OCI-M2 (cell line): Measurements from ENCODE around the gene DNAJC18.
"Not testable (repeated sequence)": the region's sequence is repeated elsewhere in the genome, so short reads cannot be mapped to it uniquely, and the experiment has no call there.

ENCODE experiments used
- DNase-seq: peaks from one replicate; lab custom pipeline; 2025; ENCODE audit not compliant: unreplicated experiment; lab: John Stamatoyannopoulos, UW

The DNAJC18 gene

DNA sequence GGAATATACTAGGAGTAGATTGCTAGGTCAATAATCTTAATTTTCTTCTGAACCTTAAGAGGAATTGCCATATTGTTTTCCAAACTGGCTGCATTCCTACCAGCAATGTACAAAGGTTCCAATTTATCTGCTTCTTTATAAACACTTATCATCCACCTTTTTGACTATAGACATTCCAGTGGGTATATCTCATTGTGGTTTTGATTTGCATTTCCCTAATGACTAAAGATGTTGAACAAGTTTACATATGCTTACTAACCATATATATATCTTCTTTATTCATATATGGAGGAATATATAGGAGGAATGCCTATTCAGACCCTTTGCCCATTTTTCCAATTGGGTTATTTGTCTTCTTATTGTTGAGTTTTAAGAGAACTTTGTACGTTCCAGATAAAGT, 7.6 kb downstream of the DNAJC18 start:
- DNase-seq = no peak

- no peak for DNase-seq
These were observed 9.3 kb downstream of the DNAJC18 start for GRCh38 chr5:139430015-139430414.

GRCh38 chr5:139426203-139426885, 13.0 kb downstream of the DNAJC18 start:
- DNase-seq = no peak

DNA sequence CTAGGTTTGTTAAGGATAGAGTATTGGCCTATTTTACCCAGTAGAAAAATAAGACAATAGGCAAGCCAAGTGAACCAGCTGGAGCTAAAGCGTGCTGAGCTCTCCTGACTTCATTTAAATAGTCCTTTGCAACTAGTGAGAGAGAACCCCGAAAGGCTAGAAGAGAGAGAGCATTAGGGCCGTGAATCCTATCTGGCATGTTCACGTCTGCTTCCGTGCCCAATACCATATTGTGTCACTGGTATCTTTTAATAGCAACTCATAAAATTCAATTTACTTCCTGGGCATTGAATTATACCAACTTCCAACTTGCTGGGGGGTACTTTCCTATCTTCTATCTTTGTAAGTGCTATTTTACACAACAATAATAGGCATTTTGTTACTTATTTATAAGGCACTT, 13.8 kb downstream of the DNAJC18 start:
- DNase-seq = no peak

GRCh38 chr5:139422307-139422893, 16.9 kb downstream of the DNAJC18 start:
- peak; percentile 35 for DNase-seq

GRCh38 chr5:139419226-139420192, 19.8 kb downstream of the DNAJC18 start:
- DNase-seq = no peak

DNA sequence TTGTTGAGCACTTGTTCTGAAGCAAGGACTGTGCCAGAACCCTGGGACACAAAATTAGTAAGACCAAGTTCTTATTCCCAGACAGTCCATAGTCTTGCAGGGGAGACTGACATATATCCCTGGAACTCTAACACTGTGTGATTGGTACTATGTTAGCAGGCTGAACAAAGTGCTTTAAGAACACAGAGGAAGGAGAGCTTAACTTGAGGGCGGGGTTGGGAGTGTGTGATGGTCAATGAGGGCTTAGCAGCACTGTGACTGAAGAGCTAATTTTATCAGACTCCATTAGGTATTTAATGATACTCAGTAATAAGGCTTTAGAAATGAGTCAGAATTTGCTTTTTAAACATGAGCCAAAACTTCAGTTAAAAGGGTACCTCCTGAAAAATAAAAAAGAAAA, 20.5 kb downstream of the DNAJC18 start:
- no peak for DNase-seq

DNA sequence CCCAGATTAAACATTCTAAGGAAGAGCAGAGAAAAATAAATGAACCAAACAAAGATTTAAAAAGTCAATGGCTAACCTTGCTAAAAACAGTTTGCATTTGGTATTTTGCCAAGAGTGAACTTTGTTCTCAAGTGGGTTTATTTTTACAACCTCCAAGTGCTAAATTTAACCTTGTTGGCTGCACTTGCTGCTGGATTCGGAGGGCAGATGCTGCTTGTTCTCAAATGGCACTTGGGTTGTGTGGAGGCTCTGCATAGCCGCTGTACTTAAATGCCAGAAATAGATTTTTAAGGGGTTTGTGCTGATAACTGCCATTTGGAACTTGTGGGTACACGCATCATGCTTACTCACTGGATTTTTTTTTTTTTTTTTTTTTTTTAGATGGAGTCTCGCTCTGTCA, 22.1 kb downstream of the DNAJC18 start:
- DNase-seq = no peak

- no peak for DNase-seq
These were observed 22.7 kb downstream of the DNAJC18 start for GRCh38 chr5:139416651-139417050.

- DNase-seq = no peak
These were observed 23.5 kb downstream of the DNAJC18 start for GRCh38 chr5:139415869-139416268.

- DNase-seq = no peak
These were observed 24.0 kb downstream of the DNAJC18 start for GRCh38 chr5:139415221-139415861.

DNA sequence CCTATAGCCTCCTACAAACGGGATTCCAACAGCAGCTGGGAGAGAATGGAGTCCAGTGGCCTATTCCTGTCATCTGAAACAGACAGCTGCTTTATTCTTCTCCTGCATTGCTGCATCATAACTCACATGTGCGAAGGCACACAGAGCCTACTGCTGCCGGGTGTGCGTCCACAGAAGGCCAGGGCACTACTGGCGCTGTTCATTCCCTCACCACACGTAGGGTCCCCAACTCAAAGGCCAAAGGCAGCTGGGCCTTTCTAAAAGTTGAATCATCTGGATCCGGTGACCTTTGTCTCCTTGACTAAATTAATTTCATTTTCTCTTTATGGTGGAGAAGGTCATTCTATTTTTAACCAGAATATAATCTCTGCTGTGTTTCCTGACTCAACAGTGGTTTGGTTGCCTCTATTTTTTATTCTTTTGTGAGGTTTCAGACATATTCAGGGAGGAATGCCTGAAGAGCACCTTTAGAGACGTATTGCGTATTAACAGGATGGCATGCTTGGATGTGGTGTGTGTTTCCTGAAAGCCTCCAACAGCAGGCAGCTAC, 24.7 kb downstream of the DNAJC18 start:
- no peak for DNase-seq

GRCh38 chr5:139413963-139414362, 25.4 kb downstream of the DNAJC18 start:
- DNase-seq = no peak

GRCh38 chr5:139413153-139413552, 26.2 kb downstream of the DNAJC18 start:
- DNase-seq = no peak

GRCh38 chr5:139410993-139411828, 28.1 kb downstream of the DNAJC18 start:
- DNase-seq = no peak

GRCh38 chr5:139410121-139410992, 29.0 kb downstream of the DNAJC18 start:
- DNase-seq = no peak

GRCh38 chr5:139409116-139409515, 30.2 kb downstream of the DNAJC18 start:
- DNase-seq = not testable (repeated sequence)

DNA sequence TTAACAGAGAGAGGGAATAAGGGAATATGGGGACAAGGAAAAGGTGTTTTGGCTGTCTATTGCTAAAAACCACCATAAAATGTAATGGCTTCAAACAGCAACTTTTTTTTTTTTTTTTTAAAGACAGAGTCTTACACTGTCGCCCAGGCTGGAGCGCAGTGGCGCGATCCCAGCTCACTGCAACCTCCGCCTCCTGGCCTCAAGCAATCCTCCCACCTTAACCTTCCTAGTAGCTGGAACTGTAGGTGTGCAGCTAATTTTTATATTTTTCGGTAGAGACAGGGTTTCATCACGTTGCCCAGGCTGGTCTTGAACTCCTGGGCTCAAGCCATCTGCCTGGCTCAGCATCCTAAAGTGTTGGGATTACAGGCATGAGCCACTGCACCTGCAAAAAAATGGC, 31.1 kb downstream of the DNAJC18 start:
- DNase-seq = no peak

- no peak for DNase-seq
These were observed 31.8 kb downstream of the DNAJC18 start for GRCh38 chr5:139407517-139407916.
